Central memory CD8-positive, alpha-beta T cell (primary cell): ENCODE results near the gene MEG3.

Experiments
- ATAC-seq: fragments of 150-1000 bp; cut with Tn5 transposase; replicated peaks from 2 replicates; pipeline ENCODE4 v1.10.0; 2022; ENCODE audit warnings: mild to moderate bottlenecking, moderate FRiP score, moderate number of reproducible peaks; ENCODE audit not compliant: poor library complexity, severe bottlenecking; ENCODE audit errors: extremely low read depth
- DNase-seq, 2 donors: peaks; one replicate each; pipeline ENCODE4 v3.0.0; 2021; ENCODE audit warnings: low spot score in 2 of 2
- H3K27ac Mint-ChIP-seq: one replicate; pipeline ENCODE4 v1.8.0; 2022; ENCODE audit warnings: low read depth, mild to moderate bottlenecking, moderate library complexity, mixed read lengths
- H3K27me3 Mint-ChIP-seq: one replicate; pipeline ENCODE4 v1.8.0; 2022; ENCODE audit warnings: mixed read lengths
- H3K36me3 Mint-ChIP-seq: one replicate; pipeline ENCODE4 v1.8.0; 2022; ENCODE audit warnings: mild to moderate bottlenecking, moderate library complexity, mixed read lengths; ENCODE audit not compliant: insufficient read depth
- H3K4me1 Mint-ChIP-seq: one replicate; pipeline ENCODE4 v1.8.0; 2022; ENCODE audit warnings: mixed read lengths
- H3K4me3 Mint-ChIP-seq: one replicate; pipeline ENCODE4 v1.8.0; 2022; ENCODE audit warnings: mild to moderate bottlenecking, moderate library complexity, mixed read lengths
- H3K9me3 Mint-ChIP-seq: one replicate; pipeline ENCODE4 v1.8.0; 2022; ENCODE audit warnings: mixed read lengths

Gene MEG3

DNA sequence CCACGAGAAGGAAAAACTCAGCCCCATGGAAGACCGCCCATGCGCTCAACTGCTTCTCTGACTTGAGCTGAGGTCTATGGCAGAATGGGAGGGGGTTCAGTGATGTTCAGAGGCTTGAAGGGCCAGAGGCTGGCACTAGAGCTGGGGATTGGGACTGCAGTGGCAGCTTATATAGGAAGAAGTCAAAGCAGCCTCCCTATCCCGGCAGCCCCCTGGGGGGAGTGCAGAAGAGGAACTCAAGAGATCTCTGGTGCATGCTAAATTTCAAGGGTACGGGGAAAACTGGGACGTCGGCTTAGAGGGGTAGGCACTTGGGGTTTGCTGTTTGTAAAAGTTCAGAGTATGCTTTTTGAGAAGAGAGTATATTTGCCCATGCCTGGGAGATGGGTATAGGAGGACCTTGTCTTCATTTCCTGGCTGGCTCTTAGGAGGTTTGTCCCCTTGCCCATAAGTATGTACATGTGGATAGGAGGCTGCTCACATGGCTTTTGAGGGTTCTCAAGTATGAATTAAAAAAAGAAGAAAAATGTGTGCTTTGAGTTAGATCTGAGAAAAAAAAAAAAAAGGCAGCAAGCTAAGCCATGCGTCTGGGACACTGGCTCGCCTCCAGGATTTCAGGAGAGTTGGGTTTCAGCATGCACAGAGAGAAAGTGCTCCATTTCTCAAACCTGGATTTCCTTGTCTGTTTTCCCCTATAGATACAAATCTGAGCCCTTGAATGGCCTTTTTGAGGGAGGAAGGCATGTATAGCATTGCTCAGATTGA is 3.2 kb upstream of the MEG3 start:
- peaks cover 9% of the 10 kb centered on the region for H3K4me1 Mint-ChIP-seq
- no peak overlapping the region for H3K4me3 Mint-ChIP-seq
- H3K27me3 Mint-ChIP-seq = peaks cover 62% of the 10 kb centered on the region
- DNase-seq = no peak
- no peak for ATAC-seq
- H3K9me3 Mint-ChIP-seq = peaks cover 5% of the 10 kb centered on the region
- H3K27ac Mint-ChIP-seq = no peak overlapping the region
- no peaks in the 10 kb centered on the region for H3K36me3 Mint-ChIP-seq

DNA sequence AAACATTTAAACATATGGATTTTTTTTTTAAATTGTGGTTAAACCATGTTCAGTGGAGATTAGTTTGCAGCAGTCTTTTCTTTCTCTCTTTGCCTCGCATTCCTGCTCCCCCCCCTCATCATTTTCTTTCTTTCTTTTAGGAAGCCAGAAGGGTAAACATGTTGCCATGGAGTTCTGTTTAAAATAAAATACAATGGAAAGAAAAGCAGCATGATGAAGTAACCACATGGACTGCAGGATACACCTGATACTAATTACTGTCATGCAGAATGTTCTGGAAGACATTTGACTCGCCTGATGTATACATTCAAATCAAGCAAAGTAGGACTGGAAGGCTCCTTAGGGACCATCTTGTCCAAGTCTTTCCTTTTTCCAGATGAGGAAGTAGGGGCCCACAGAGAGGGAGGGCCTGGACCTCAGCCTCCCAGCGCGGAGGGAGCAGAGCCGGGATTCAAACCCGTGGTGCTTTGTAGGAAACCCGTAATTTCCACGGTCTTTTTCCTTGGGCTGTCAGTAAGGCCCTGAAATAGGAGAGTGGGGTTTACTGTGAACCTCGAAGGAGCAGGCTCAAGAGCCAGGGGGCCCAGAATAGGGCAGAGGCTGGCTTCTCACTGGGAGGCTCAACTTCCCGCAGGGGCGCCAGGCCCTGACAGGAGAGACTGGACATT is 2.4 kb upstream of the MEG3 start:
- H3K36me3 Mint-ChIP-seq = no peaks in the 10 kb centered on the region
- ATAC-seq = no peak
- peaks cover 5% of the 10 kb centered on the region for H3K9me3 Mint-ChIP-seq
- peaks cover 61% of the 10 kb centered on the region for H3K27me3 Mint-ChIP-seq
- DNase-seq = no peak
- peaks cover 9% of the 10 kb centered on the region for H3K4me1 Mint-ChIP-seq
- H3K27ac Mint-ChIP-seq = no peak overlapping the region
- H3K4me3 Mint-ChIP-seq = no peak overlapping the region

DNA sequence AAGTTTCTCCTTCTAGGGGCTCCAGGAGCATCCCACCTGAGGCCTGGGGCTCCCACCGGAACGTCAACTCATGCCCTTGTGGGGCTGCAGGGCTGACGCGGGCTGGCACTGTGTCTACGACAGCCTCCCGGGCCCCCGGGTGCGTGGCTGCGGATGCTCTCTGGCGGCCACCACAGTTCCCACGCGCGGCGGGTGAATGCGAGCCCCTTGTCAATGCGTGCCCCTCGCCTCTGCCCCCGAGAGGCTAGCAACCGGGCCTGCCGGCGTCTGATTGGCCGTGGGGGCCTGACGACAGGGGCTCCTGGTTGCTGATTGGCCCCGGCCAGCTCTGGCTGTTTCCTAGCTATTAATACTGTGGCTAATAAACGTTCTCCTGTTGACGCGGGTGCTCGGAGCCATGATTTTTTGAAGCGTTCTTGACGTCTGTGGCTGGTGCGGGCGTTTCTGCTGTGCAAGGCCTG is 1.8 kb upstream of the MEG3 start:
- Mint-ChIP-seq H3K36me3 (no peaks in the 10 kb centered on the region), H3K4me1 (peaks cover 9% of the 10 kb centered on the region), H3K9me3 (peaks cover 5% of the 10 kb centered on the region), H3K27ac (no peak overlapping the region), H3K27me3 (peaks cover 66% of the 10 kb centered on the region), H3K4me3 (no peak overlapping the region)
- DNase-seq (no peak), ATAC-seq (no peak)

DNA sequence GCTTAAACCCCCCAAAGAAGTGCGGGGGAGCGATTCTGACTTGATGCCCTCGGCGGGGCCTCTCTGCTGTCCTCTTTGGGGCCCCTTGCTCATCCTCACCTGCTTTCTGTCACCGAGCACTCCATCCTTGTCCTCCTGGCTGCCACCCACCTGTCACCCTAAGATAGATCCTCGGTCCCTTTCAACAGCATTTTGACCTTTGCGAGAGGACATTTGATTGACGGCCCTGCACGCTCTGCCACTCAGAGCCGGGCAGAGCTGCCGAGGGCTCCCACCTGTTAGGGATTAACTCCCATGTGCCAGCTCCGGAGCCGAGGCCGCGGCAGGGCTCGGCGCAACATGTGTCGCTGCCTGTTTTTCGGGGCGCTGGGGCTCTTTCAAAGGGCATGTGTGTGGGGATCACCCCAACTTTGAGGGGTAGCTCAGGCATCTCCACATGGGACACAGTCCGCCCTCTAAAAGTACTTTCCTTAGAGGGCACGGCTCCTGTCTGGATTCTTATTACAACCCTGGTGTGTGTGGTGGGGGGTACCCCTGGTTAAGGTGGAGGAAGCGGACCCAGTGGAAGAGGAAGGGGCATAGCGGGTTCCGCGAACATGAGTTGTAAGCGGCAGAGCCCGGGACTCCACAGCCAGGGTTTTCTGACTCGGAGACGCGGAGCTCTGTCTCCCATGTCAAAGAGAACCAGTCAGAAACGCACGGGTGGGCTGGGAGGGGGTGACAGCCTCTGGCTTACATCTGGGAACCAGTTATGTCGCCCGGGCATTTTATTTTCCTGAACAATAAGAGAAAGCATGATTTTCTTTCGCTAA is 811 bp upstream of the MEG3 start:
- Mint-ChIP-seq H3K27ac (no peak overlapping the region), H3K4me1 (peaks cover 9% of the 10 kb centered on the region), H3K27me3 (peaks cover 76% of the 10 kb centered on the region), H3K36me3 (no peaks in the 10 kb centered on the region), H3K9me3 (peaks cover 5% of the 10 kb centered on the region), H3K4me3 (peak overlapping the region; percentile 11)
- DNase-seq (no peak), ATAC-seq (no peak)

DNA sequence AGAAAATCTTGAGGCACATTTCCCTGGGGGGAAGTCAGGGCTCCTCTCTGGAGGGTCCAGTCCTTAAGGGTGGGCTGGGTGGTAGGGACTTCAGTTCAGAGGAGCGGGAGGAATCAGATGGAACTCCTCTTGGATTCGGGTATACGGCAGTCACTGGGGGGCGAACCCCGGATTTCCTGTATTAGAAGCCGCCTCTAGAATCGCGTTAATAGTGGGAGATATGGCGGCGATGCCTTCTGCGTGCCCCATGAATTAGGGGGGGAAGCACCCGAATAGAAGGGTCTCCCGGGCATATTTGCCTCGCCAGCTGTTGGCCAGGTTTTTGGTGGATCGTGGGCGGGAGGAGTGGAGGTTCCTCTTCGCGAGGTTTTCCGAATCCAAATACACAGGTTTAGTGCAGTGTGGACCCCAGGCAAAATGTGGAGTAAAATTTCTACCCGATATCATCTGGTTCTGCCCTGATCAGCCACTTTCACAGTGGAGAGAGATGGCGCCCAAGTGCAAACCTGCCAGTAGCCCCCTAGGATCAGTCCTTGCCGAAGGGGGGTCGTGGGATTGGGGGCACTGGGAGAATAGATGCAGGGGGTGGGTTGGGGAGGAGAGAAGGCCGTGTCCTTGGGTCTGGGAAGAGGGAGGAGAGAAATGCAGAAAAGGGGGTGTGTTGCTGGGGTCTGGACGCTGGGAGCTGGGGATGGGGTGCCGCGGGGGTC is 628 bp downstream of the MEG3 start:
- peaks cover 84% of the 10 kb centered on the region for H3K27me3 Mint-ChIP-seq

DNA sequence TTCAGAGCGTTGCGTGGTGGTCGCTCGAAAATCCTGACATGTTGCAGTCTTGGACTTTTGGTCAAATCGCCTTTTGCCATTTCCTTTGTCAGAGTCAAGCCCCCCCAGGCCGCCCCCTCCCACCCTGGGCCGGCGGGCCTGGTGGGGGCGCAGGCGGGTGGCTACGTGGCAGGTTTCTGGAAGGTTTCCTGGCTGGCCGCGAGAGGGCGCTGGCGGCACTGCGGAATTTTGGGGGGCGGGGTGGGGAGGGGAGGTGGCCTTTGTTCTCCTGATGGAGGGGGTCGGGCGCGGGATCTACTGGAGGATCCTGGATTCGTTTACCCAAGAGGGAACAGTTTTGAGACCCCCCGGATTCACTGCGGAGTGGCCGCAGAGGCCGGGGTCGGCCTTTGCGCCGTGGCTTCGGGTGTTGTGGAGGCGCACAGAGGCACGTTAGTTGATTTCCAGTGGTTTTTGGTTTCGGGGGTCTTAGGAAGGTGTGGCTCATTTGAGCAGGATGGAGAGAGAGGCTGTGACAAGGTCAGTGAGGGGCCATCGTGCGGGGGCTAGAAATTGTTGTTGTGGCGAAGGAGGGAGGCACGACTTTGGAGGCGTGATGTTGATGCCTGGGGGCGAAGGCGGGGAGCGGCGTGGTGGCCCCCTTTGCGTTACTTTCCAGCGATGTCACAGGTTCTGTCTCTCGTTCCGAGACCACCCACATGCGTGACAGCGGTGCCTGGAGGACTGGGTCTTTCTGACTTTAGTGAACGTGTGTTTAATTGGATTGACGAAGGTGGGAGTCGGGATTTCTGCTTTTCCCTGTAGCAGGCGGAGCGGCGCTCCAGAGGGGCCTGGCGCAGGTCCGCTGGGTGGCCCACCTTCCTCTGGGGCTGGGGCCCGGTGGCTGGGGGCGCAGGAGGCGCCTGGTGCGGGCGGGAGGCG is 1.4 kb downstream of the MEG3 start:
- no peak for ATAC-seq
- DNase-seq = no peak
- peaks cover 9% of the 10 kb centered on the region for H3K4me1 Mint-ChIP-seq
- H3K27ac Mint-ChIP-seq = no peak overlapping the region
- no peak overlapping the region for H3K4me3 Mint-ChIP-seq
- H3K9me3 Mint-ChIP-seq = peaks cover 5% of the 10 kb centered on the region
- H3K27me3 Mint-ChIP-seq = peaks cover 86% of the 10 kb centered on the region
- no peaks in the 10 kb centered on the region for H3K36me3 Mint-ChIP-seq

More for the DNA sequence above, 628 bp downstream of the MEG3 start:
- Mint-ChIP-seq H3K36me3 (no peaks in the 10 kb centered on the region), H3K9me3 (peaks cover 5% of the 10 kb centered on the region), H3K27ac (no peak overlapping the region), H3K4me3 (no peak overlapping the region), H3K4me1 (peaks cover 9% of the 10 kb centered on the region)
- ATAC-seq (no peak), DNase-seq (no peak)

DNA sequence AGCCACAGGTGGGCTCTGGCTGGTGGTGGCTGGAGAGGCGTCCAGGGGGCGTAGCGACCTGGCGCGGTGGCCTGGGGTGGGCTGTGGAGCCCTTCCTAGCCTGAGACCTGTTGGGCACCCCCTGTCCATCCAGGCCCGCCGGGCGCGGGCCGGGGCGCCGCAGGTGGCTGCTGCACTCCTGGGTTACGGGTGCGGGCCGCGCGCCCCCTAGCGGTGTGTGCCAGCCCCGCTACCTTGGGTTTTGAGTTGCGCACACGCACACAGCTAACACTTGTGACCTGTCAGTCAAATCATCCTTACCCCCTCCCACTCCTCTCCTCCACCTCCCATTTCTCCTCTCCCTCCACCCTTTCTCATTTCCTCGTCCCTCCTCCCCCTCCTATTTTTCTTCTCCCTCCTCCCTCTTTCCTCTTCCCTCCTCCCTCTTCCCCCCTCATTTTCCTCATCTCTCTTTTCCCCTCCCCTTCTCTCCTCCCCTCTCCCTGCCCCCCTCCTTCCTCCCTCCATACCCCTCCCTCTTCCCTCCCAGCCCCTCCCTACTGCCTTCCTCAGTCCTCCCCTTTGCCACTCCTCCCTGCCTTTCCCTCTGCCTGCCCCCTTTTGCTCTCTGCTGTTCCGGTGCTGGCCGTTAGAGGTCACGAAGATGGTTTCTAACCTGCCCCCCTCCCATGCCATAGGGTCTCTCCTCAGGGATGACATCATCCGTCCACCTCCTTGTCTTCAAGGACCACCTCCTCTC is 2.3 kb downstream of the MEG3 start:
- Mint-ChIP-seq H3K27ac (no peak overlapping the region), H3K4me3 (no peak overlapping the region), H3K27me3 (peaks cover 86% of the 10 kb centered on the region), H3K9me3 (peaks cover 5% of the 10 kb centered on the region), H3K36me3 (no peaks in the 10 kb centered on the region), H3K4me1 (peaks cover 9% of the 10 kb centered on the region)
- DNase-seq (no peak), ATAC-seq (no peak)

DNA sequence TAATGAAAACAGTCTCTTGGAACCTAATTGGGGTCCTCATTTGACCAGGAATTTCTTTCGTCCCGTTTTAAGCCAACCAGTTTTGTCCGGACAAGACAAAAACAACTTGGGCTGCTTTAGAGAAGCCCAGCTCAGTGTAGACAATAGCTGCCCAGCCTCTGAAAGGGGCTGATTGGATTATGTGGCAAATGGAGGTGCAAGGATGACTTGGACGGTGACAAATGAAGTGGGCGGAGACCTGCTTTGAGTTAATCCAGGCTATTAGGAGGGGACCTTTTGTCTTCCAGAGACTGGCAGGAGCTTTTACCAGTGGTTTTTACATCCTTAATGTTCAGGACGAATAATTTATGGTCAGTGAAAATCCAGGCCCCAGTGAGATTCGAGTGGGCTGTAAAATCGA is 4.8 kb downstream of the MEG3 start:
- H3K9me3 Mint-ChIP-seq = peaks cover 5% of the 10 kb centered on the region
- DNase-seq = no peak
- no peak overlapping the region for H3K27ac Mint-ChIP-seq
- H3K27me3 Mint-ChIP-seq = peaks cover 90% of the 10 kb centered on the region
- ATAC-seq = no peak
- no peak overlapping the region for H3K4me3 Mint-ChIP-seq
- no peaks in the 10 kb centered on the region for H3K4me1 Mint-ChIP-seq
- H3K36me3 Mint-ChIP-seq = no peaks in the 10 kb centered on the region

DNA sequence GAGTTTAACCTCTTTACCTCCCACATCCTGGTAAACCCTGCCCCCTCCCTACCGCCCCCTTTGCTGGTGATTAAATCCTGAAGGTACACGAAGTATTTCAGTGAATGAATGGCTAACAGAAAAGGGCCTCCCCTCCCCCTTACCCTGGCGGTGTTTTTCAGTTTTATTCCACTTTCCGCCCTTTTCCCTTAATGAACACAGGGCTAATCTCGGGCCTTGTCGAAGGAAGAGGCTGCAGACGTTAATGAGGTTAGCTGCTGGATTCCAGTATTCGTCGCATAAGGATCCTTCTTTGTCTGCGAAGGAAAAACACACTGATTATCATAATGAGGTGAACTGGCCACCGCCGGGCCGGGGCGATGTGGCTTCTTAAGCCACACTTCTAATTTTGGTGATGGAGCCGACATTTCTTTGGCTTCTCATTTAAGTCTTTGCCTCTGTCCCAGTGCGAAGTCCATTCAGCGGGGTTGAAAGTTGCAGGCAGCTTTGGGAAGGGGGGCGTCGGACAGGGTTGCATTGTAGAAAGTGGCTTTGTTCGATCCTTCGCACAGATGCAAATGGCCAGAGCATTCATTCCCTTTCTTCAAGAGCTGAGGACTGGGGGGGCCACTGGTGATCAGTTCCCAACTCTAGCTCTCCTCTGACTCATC is 6.5 kb downstream of the MEG3 start:
- Mint-ChIP-seq H3K9me3 (peaks cover 2% of the 10 kb centered on the region), H3K36me3 (no peaks in the 10 kb centered on the region), H3K27me3 (peaks cover 89% of the 10 kb centered on the region), H3K4me1 (no peaks in the 10 kb centered on the region), H3K27ac (no peak overlapping the region), H3K4me3 (no peak overlapping the region)
- DNase-seq = no peak
- no peak for ATAC-seq

DNA sequence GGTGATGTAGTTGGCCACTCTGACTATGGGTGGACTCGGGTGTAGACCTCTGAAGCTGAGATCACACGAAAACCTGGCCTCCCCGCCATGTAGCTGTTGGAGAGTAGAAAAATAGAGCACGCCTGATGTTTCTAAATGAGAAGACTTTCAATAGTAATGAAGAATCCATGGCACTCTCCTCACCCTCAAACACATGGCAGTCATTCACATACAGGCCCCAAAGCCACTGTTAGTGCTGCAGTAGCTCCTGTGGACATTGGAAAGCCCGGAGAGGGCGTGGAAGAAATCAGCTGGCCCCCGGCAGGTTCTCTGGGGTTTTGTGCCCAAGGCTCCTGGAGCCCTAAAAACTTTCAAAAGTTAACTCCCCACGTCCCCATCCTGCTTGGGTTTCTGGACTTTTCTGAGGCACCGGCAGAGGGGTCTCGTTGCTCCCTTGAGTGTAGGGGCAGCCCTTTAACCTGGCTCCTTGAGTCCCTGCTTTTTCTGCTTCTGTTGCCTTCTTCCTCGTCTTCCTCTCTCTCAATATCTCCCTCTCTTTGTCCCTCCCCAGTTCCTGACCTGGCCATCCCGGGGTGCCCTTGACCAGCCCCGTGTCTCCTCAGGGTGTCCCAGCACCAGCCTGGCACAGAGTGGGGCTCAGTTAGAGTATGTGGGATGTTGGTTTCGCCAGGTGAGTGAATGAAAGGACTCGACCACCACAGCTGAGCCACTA is 8.3 kb downstream of the MEG3 start:
- no peak for ATAC-seq
- no peak overlapping the region for H3K27ac Mint-ChIP-seq
- H3K4me3 Mint-ChIP-seq = no peak overlapping the region
- peaks cover 87% of the 10 kb centered on the region for H3K27me3 Mint-ChIP-seq
- no peaks in the 10 kb centered on the region for H3K4me1 Mint-ChIP-seq
- DNase-seq = no peak
- H3K9me3 Mint-ChIP-seq = no peaks in the 10 kb centered on the region
- no peaks in the 10 kb centered on the region for H3K36me3 Mint-ChIP-seq
